ENCODE results near the gene CX3CR1.

DNA sequence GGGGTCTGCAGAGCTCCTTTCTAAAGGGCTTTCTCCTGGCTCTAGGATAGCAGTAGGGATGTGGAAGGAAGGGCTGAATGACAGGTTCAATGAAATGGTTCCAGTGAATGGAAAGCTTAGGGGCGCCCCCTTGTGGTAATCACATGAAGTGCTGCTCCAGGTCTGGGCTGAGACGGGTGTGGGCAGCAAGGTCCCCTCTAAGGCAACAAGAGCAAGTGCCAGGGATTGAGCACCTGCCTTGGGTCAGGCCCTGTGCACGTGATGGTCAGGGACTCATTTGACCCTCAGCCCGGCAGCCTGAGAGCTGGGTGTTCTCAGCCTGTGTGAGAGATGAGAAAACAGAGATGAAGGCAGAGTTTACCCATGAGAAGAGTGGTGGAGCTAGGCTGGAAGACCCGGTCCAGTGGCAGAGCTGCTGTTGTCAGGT lies 12.1 kb upstream of the CX3CR1 start:
- TF ChIP-seq CTCF (IDR thresholded peaks at IDR 0.05; ENCODE audit: low read depth, low read length) (peak; percentile 98), EZH2phosphoT487 (IDR thresholded peaks at IDR 0.05; ENCODE audit: low read depth) (no peak)
